GM18909 (cell line): ENCODE data around the gene ELFN2.
"Not testable (repeated sequence)": the region's sequence is repeated elsewhere in the genome, so short reads cannot be mapped to it uniquely, and the experiment has no call there.

Source experiments
- ATAC-seq: cut with Tn5 transposase; IDR thresholded peaks from one replicate; pipeline ENCODE4 v1.9.1; 2021; ENCODE audit warnings: mild to moderate bottlenecking; ENCODE audit not compliant: unreplicated experiment, poor library complexity

ELFN2 gene

GRCh38 chr22:37427135-37427710 is at the start of gene ELFN2:
ELFN2 (minus strand) TSS chr22:37427479; CDS start chr22:37375534, 51,945 bp downstream.
- no peak for ATAC-seq

GRCh38 chr22:37476389-37477329 is 49.4 kb upstream of the ELFN2 start:
- ATAC-seq: no peak

- ATAC-seq: no peak
Observed at GRCh38 chr22:37474447-37475090, 47.3 kb upstream of the ELFN2 start.

- ATAC-seq: no peak
Observed at GRCh38 chr22:37473437-37473946, 46.2 kb upstream of the ELFN2 start.

GRCh38 chr22:37472418-37473006 is 45.2 kb upstream of the ELFN2 start:
- ATAC-seq: no peak

- ATAC-seq: no peak
Observed at GRCh38 chr22:37471727-37472417, 44.6 kb upstream of the ELFN2 start.

GRCh38 chr22:37470087-37470445 is 42.8 kb upstream of the ELFN2 start:
- no peak for ATAC-seq

- ATAC-seq: no peak
Observed at GRCh38 chr22:37469416-37470086, 42.3 kb upstream of the ELFN2 start.

GRCh38 chr22:37468201-37468695 is 41.0 kb upstream of the ELFN2 start:
- not testable (repeated sequence) for ATAC-seq

GRCh38 chr22:37467391-37467955 is 40.2 kb upstream of the ELFN2 start:
- no peak for ATAC-seq

GRCh38 chr22:37464181-37464580 is 36.9 kb upstream of the ELFN2 start:
- ATAC-seq: no peak

GRCh38 chr22:37462983-37463382 is 35.7 kb upstream of the ELFN2 start:
- ATAC-seq: no peak

- no peak for ATAC-seq
Observed at GRCh38 chr22:37462436-37462835, 35.2 kb upstream of the ELFN2 start.

- ATAC-seq: no peak
Observed at GRCh38 chr22:37461961-37462360, 34.7 kb upstream of the ELFN2 start.

GRCh38 chr22:37460684-37461083 is 33.4 kb upstream of the ELFN2 start:
- ATAC-seq: no peak

- no peak for ATAC-seq
Observed at GRCh38 chr22:37459206-37459605, 31.9 kb upstream of the ELFN2 start.

- peak; percentile 52 for ATAC-seq
Observed at GRCh38 chr22:37457093-37457893, 30.0 kb upstream of the ELFN2 start.

- no peak for ATAC-seq
Observed at GRCh38 chr22:37456346-37456745, 29.1 kb upstream of the ELFN2 start.
